Endothelial cell of umbilical vein (primary cell): Measurements from ENCODE around the gene DIAPH2.

ENCODE experiments used
- CTCF ChIP-seq, 2 donors: IDR thresholded peaks; 1 replicate in 1 of 2; 2 replicates in 1 of 2; pipeline ENCODE4 v1.5.1; 2011; ENCODE audit warnings: low read length in 2 of 2, mild to moderate bottlenecking in 2 of 2, moderate library complexity in 2 of 2, control low read depth in 1 of 2, inconsistent platforms in 1 of 2, low read depth in 1 of 2; ENCODE audit not compliant: insufficient read depth in 1 of 2; ENCODE audit errors: extremely low read depth in 1 of 2
- EZH2 ChIP-seq: IDR thresholded peaks from 2 replicates; pipeline ENCODE4 v1.6.1; 2012; ENCODE audit warnings: borderline replicate concordance, low read depth, mild to moderate bottlenecking, moderate library complexity, low read length, inconsistent platforms; ENCODE audit not compliant: severe bottlenecking
- FOS ChIP-seq: IDR thresholded peaks from 2 replicates; pipeline ENCODE4 v1.6.1; 2011; ENCODE audit warnings: mild to moderate bottlenecking, low read length, moderate library complexity, borderline replicate concordance; ENCODE audit not compliant: insufficient read depth
- GATA2 ChIP-seq: IDR thresholded peaks from 2 replicates; pipeline ENCODE4 v1.7.0; 2011; ENCODE audit warnings: low read depth, mild to moderate bottlenecking, moderate library complexity, mixed read lengths, low read length; ENCODE audit not compliant: insufficient read length, insufficient read depth
- JUN ChIP-seq: IDR thresholded peaks from 2 replicates; pipeline ENCODE4 v1.6.1; 2011; ENCODE audit warnings: borderline replicate concordance, low read depth; ENCODE audit not compliant: insufficient read length, insufficient read depth
- MYC ChIP-seq: IDR thresholded peaks from one replicate; pipeline ENCODE4 v1.6.1; 2011; ENCODE audit warnings: mild to moderate bottlenecking, low read depth, low read length
- POLR2A ChIP-seq: IDR thresholded peaks from 2 replicates; pipeline ENCODE4 v1.6.1; 2012; ENCODE audit warnings: low read depth, mild to moderate bottlenecking, control low read depth, low read length
- POLR2AphosphoS5 ChIP-seq: IDR thresholded peaks from 2 replicates; pipeline ENCODE4 v1.6.1; 2012; ENCODE audit warnings: low read depth, mild to moderate bottlenecking, control low read depth, low read length, moderate library complexity; ENCODE audit not compliant: insufficient read depth
- TF ChIP-seq, protein P1 (sequence below): IDR thresholded peaks from 2 replicates; pipeline ENCODE4 v1.6.1; 2011; ENCODE audit not compliant: insufficient read depth, insufficient read length

DNA sequence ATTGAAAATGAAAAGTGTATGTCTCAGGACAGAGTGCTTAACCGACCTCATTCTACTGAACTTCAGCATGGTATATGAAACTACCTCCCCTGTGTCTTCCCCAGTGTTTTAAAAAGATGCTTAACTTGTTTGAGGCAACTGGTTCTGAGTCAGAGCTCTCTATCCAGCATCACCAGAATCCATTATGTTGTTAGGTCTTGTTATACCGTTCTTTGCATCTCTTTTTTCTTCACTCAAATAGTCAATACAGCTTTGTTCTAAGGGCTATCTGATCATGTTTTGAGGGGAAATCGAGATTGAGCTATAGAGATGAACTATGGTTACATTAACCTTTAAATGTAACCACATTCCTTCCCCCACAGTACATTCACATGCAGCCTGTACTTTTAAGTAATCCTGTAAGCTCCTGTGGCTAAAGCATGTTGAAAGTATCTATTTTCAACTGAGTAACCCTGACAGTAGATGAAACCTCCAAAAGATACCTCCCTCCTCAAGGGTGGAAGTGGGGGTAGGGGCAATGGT lies 713.4 kb downstream of the DIAPH2 start:
- no peak for TF ChIP-seq CTCF (IDR thresholded peaks at IDR 0.05; ENCODE audit: extremely low read depth in 1 of 2, insufficient read depth in 1 of 2, low read depth in 1 of 2, low read length in 2 of 2)
- TF ChIP-seq GATA2, result no peak
- TF ChIP-seq, protein P1, sequence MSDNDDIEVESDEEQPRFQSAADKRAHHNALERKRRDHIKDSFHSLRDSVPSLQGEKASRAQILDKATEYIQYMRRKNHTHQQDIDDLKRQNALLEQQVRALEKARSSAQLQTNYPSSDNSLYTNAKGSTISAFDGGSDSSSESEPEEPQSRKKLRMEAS, result no peak
- TF ChIP-seq FOS, result no peak
- TF ChIP-seq POLR2A, result no peak
- TF ChIP-seq POLR2AphosphoS5, result no peak
- no peak for TF ChIP-seq EZH2
- no peak for TF ChIP-seq MYC
- no peak for TF ChIP-seq JUN
